ENCODE data around the gene UBE2H. TPM values are rescaled to one million over a fixed set of nuclear protein-coding genes. Genes with fewer than 3 reads are reported as not detected.

Gene UBE2H
- total RNA-seq, 1 experiment from 2014 or later: 75.1 TPM

- no peak overlapping the region for H3K4me2 ChIP-seq (ENCODE audit: insufficient read depth, insufficient read length, low read length)
- no peaks in the 10 kb centered on the region for H3K23me2 ChIP-seq (ENCODE audit: insufficient read length, low read depth, low read length, poor library complexity, severe bottlenecking)
- H3K4me1 ChIP-seq (ENCODE audit: insufficient read depth, low read length): peaks cover under 1% of the 10 kb centered on the region; the same call in 1 of the 2 replicates
- no peak overlapping the region for H2BK5ac ChIP-seq (ENCODE audit: insufficient read length, low read length)
- H3K27ac ChIP-seq (ENCODE audit: insufficient read length, low read depth, low read length): no peak overlapping the region
- H2BK15ac ChIP-seq (ENCODE audit: low read depth, low read length): no peak overlapping the region
- Mint-ChIP-seq H3K27ac (no peak overlapping the region), H3K4me3 (no peak overlapping the region), H3K36me3 (ENCODE audit: insufficient read depth in 1 of 3, low read depth in 3 of 3) (peaks cover 2 to 8% (median 5%) of the 10 kb centered on the region in 3 experiments; a peak in 5 of 7 replicates), H3K4me1 (peaks cover 14 to 16% of the 10 kb centered on the region in 2 experiments), H3K27me3 (ENCODE audit: low read depth) (no peaks in the 10 kb centered on the region), H3K9me3 (no peaks in the 10 kb centered on the region)
- H3K23ac ChIP-seq (ENCODE audit: insufficient read length, low read depth, low read length): no peak overlapping the region
- no peak overlapping the region for H3K4ac ChIP-seq (ENCODE audit: low read depth, low read length)
- H3K9me3 ChIP-seq (ENCODE audit: control insufficient read depth, low read depth, low read length): no peaks in the 10 kb centered on the region
- H3K56ac ChIP-seq (ENCODE audit: insufficient read length, low read depth, low read length): no peak overlapping the region
- H3K14ac ChIP-seq (ENCODE audit: insufficient read depth, low read length): no peak overlapping the region
- H3K9ac ChIP-seq (ENCODE audit: extremely low read depth, insufficient read length, low read length): no peak overlapping the region
- no peak overlapping the region for H2BK120ac ChIP-seq (ENCODE audit: low read depth, low read length, poor library complexity, severe bottlenecking)
- H4K91ac ChIP-seq (ENCODE audit: insufficient read length, low read depth, low read length): no peak overlapping the region
- H2AFZ ChIP-seq (ENCODE audit: low read length): no peak overlapping the region
- no peaks in the 10 kb centered on the region; the same call in 1 of the 2 replicates for H3K79me2 ChIP-seq (ENCODE audit: insufficient read depth, low read length)
- H3T11ph ChIP-seq (ENCODE audit: low read length): no peak overlapping the region
- no peak overlapping the region for H2BK12ac ChIP-seq (ENCODE audit: insufficient read length, low read depth, low read length)
- no peak for TF ChIP-seq CTCF (conservative IDR thresholded peaks at IDR 0.05)
- no peak overlapping the region for H3K18ac ChIP-seq (ENCODE audit: insufficient read length, low read depth, low read length)
- no peak overlapping the region for H2AK5ac ChIP-seq (ENCODE audit: insufficient read length, low read length)
- H4K5ac ChIP-seq (ENCODE audit: insufficient read length, low read depth, low read length): no peak overlapping the region
- no CpG with 5 or more reads among the region's 3 CpGs for WGBS (ENCODE audit: extremely low coverage, insufficient read length, low lambda C conversion rate)
- H3K79me1 ChIP-seq (ENCODE audit: insufficient read depth, low read depth, low read length, poor library complexity, severe bottlenecking): peaks cover 3% of the 10 kb centered on the region
- no peaks in the 10 kb centered on the region for H4K20me1 ChIP-seq (ENCODE audit: control insufficient read depth, insufficient read depth, insufficient read length)
- no peaks in the 10 kb centered on the region for H3K27me3 ChIP-seq (ENCODE audit: insufficient read depth, low read length)
- H4K8ac ChIP-seq (replicated peaks; ENCODE audit: insufficient read length, low read depth, low read length): no peak overlapping the region
- H2BK20ac ChIP-seq (ENCODE audit: low read depth, low read length, poor library complexity, severe bottlenecking): no peak overlapping the region
- DNase-seq: no peak
Measured at GRCh38 chr7:129886818-129887186, 66.0 kb downstream of the UBE2H start.
